ENCODE results near the gene CASP7. TPM values are rescaled to one million over a fixed set of nuclear protein-coding genes. Genes with fewer than 3 reads are reported as not detected.

CASP7 gene
- total RNA-seq, 1 experiment from 2014 or later: 56.8 TPM

DNA sequence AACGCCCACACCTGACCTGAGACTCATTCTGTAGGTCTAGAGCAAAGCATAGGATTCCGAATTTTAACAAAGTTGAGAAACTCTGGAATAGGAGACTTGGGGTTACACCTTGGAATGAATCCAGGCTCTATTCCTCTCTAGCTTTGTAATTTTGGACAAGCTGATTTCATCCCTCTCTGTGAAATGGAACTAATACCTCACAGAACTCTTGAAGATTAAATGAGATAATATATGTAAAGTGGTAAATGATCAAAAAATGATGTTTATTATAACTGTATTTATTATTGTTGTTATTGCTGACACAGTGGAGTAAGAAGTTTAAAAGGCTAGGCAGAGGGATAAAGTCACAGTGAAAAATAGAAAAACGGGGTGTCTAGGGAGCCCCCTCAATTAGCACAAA is 32.3 kb downstream of the CASP7 start:
- no peak for DNase-seq (ENCODE audit: low spot score)

- no peak for DNase-seq (ENCODE audit: low spot score)
These were observed 33.3 kb downstream of the CASP7 start for GRCh38 chr10:113712755-113713639.

DNA sequence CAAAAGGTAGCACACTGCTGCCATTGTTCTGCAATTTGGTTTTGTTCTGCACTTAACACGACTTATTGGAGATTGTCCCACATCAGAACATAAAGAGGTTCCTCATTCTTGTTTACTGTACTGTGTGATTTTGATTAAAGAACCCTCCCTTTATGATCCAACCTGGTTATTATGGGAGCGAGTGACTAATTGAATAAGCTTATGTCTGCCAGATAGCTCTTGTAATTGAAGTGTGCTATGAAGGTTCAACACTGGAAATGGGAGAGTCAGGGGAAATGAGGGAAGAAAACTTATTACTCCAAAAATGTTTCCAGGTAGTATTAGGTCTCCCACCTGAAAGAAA is 33.9 kb downstream of the CASP7 start:
- no peak for DNase-seq (ENCODE audit: low spot score)

DNA sequence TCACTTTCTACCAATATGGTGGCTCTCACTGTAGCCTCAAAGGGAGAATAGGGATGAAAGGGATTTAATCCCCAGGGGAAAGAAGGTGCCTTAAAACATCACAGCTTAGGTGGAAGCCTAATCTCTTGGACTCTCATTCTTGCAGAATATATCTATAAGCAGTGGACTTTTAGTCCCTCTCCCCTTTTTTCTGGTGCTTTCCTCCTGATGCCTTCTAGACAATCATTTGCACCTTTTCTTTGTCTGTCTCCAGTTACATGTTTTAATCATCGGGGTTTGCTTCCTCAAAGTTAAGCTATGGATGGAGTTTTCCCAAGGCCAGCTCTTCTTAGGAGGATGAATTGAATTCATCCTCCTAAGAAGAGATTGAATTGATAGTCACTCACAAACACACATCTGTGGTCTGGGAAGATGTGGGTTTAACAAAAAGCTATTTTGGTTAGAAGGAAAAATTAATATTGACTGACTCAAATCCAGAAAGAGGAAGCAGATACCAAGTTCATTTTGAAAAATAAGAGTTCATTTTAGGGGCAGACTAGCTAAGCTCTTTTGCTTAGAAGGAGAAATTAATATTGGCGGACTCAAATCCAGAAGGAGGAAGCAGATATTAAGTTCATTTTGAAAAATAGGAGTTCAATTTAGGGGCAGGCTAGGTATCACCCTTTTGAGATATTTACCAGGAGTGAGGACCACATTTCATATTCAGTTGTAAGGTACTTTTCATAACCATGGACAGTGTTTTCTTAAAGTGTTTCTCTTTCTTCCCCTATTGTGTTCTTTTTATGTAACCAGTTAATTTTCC is 36.6 kb downstream of the CASP7 start:
- no peak for DNase-seq (ENCODE audit: low spot score)

DNA sequence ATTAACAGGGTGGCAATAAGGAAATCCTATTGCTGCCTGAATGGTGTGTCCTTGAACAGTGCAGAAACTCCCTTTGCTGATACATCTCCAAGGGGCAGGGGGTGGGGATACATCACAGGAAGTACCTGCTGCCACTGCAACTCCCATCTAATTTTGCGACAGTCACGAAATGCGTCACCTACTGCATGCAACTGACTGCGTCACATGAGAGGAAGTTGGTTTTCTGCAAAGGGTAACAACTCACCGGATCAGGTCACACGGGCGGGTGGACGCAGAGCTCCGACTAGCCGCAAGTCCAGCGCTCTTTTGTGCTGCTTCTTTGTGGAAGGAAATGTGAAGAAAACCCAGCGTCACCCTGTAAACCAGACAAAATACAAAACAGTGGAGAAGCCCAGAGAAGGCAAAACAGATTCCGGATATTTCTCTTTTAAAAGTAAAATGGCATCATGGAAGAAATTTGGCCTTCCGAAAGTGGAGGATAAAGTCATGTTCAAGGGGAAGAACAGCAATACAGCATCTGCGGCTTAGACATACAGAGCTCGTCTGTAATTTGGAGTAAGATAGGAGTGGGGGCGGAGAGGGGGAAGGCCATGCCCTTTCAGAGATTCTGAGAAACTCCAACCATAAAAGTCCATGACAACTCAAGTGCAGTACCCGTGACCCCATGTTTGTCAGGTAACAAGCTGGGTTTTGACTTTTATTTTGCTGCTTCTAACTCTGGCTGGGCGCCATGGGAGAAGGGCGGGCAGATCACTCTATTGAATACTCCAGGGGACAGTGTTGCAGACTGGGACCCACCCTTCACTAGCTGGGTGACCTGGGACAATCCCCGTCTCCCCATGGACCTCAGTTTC is 39.5 kb downstream of the CASP7 start:
- DNase-seq (ENCODE audit: low spot score): no peak

- DNase-seq (ENCODE audit: low spot score): no peak
These were observed 40.7 kb downstream of the CASP7 start for GRCh38 chr10:113720386-113720785.

DNA sequence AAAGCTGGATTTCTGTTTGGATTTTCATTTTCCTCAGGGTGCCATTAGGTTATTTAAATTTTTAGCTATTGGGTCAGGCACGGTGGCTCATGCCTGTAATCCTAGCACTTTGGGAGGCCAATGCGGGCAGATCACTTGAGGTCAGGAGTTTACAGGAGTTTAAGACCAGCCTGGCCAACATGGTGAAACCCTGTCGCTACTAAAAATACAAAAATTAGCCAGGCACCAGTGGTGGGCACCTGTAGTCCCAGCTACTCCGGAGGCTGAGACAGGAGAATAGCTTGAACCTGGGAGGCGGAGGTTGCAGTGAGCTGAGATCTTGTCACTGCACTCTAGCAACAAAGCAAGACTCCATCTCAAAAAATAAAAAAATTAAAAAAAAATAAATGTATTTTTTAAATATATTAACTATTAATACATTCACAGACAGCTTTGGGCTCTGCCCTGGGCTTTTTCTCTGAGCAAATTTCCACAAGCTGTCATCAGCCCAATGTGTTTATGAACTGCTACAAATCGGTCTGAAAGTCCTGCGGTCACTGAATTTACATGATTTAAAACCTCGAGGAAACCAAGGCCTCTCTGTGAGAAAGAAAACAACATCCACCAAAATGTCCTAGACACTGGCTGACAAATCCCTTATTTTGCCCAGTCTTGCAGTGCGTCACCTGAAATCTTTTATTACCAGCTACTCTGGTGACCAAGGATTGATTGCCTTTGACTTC is 52.6 kb downstream of the CASP7 start:
- DNase-seq (ENCODE audit: low spot score): no peak

- no peak for DNase-seq (ENCODE audit: low spot score)
These were observed 53.3 kb downstream of the CASP7 start for GRCh38 chr10:113732966-113733365.

GRCh38 chr10:113733635-113734034 is 53.9 kb downstream of the CASP7 start:
- DNase-seq (ENCODE audit: low spot score): no peak

GRCh38 chr10:113735913-113736312 is 56.2 kb downstream of the CASP7 start:
- DNase-seq (ENCODE audit: low spot score): peak; percentile 70

DNA sequence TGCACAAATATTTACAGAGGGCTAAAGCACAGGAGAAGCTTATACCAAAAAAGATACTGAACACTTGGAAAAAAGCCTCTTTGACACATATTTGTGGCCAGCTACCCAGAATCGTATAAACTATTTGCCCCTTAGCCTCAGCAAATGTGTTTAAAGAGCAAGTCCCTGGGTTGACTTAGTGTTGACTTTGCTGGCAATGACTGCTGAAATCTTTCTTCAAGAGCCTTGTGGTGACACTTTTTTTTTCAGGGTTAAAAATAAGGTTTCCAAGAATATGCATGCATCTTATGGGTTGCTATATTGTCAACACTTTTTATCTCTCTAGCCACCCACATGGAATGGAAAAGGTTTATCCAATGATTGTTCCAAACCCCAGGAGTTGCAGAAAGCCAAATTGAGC is 56.9 kb downstream of the CASP7 start:
- peak; percentile 95 for DNase-seq (ENCODE audit: low spot score)

DNA sequence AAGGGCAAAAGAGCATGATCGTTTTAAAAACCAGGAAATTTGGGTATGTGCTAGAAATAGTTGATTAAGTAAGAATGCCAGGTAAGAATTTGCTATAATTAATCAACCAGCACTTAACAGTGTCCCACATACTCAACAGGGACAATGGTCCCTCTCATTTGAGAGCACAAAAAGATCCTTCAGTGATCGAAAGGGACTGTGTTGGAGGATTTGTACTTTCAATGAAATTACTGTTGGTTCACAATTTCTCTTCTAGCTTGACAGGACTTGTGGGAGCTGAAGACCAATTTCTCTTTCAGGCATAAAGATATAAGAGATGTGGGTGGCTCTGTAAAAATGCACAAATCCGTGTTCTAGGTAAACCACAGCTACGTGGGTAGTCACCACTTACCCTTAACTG is 59.3 kb downstream of the CASP7 start:
- DNase-seq (ENCODE audit: low spot score): no peak

GRCh38 chr10:113739577-113739976 is 59.9 kb downstream of the CASP7 start:
- no peak for DNase-seq (ENCODE audit: low spot score)

DNA sequence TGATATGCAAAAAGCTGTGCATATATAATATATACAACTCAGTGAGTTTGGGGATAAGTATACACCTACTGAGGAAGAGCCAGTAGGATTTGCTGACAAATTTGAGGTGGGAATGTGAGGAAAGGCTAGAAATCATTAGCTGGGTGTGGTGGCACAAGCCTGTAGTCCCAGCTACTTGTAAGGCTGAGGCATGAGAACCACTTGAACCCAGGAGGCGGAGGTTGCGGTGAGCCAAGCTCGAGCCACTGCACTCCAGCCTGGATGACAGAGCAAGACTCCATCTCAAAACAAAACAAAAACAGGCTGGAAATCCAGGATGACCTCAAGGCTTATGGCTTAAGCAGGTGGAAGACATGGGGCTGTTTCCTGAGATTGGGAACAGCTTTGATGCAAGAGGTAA is 61.1 kb downstream of the CASP7 start:
- no peak for DNase-seq (ENCODE audit: low spot score)

DNA sequence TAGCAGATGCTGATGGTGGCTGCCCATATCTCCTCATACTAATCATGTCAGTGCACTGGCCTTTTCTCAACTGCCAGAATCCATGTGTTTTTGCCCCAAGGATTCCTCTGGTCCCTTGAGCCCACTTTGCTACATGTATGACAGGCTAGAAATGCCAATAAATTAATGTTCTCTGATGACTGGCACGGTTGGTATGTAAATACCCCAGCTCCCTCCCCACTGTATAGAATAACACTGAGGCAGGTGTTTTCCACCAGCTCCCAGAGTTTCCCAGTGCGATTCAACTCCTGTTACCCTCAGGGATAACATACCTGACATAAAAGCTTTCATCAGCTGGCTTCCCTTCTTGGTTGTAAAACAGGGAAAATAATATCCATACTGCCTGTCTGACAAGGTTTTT is 62.8 kb downstream of the CASP7 start:
- DNase-seq (ENCODE audit: low spot score): no peak

DNA sequence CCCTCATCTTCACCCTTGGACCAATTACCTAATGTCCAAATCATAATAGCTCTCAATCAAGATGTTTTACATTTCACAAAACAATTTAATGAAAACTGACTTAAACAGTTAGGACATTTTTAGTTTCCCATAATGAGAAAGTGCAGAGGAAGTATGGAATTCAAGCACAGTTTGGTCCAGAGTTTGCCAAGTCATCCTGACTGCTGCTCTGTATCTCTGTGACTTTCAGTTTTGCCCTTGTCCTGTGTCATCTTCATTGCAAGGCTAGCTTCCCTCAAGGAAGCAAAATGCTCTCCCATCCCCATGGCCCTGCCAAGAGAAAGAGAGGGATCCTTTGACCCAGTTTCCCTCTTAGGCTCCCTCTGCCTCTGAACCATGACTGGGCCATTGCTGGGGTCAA is 63.9 kb downstream of the CASP7 start:
- DNase-seq (ENCODE audit: low spot score): no peak

DNA sequence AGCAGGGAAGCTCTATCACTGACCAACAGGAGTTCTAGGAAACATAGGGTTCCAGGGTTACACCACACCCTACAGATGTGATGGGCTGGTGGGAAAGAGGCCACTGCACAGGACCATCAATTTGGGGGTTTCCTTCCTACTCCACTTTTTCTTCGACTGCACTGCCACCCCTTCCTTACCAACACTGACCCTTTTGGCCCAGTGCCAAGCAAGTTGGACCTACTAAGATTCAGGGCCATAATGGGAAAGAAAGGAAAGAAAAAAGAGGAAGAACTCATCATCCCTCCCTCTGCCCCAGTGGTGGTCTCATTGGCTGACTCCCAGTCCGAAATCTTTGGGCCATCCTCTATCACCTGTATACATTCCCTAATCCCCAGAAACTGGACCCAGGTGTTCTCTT is 65.7 kb downstream of the CASP7 start:
- DNase-seq (ENCODE audit: low spot score): no peak

DNA sequence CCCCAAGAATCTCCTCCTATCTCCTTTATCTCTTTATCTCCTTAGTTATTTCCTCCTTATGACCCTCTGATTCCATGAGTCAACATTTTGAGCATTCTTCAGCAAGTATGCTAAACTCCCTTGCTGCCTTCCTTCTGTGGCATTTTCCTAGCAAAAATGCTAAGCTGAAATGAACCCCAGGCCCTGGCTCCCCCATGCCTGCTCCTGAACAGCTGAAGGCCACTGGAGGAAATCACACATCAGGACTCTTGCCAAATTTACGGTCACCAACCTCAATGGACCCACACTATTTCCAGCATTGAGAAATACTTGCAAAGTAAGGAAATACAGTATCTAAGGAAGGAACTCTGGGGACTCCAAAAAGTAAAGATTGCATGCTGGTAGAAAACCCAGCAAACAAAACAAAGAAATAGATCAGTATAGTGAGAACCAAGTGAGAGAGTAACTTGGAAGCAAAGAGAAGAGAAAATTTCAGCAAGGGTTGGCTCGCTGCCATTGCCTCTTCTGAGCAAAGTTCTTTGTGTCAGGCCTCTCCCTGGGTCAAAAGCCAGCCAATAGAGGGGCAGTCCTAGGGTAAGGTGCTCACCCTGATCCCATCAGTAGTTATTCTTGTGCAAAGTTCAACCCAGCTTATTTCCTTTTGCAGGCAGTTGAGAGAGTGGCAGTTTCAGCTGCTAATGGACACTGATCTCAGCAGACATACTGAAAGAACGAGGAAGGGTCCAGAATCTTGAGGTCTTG is 66.7 kb downstream of the CASP7 start:
- DNase-seq (ENCODE audit: low spot score): no peak

- DNase-seq (ENCODE audit: low spot score): peak; percentile 69
These were observed 71.5 kb downstream of the CASP7 start, which contains the start of gene PLEKHS1 for GRCh38 chr10:113751181-113751732. Gene PLEKHS1 (plus strand): TSS chr10:113751682. CDS start chr10:113755278, 3,596 bp downstream.

GRCh38 chr10:113752553-113752952 is 72.8 kb downstream of the CASP7 start:
- no peak for DNase-seq (ENCODE audit: low spot score)
